H1 (cell line): ENCODE results near the gene CTAGE1. TPM values are rescaled to one million over a fixed set of nuclear protein-coding genes. Genes with fewer than 3 reads are reported as not detected.

Experiments
- CTCF ChIA-PET: fragments of 300-600 bp; sonication (Branson Sonifier 250); formaldehyde crosslinking; loops from one replicate; lab custom pipeline; 2021; ENCODE audit not compliant: partially characterized antibody; lab: Charles Lee
- POLR2A ChIA-PET: fragments of 300-600 bp; sonication (Branson Sonifier 250); formaldehyde crosslinking; loops from one replicate; lab custom pipeline; 2021; ENCODE audit warnings: inconsistent platforms; ENCODE audit not compliant: partially characterized antibody; lab: Charles Lee
- DNase-seq, 2 experiments: peaks; one replicate each; pipeline versions ENCODE4 v3.0.0 to v3.0.0-alpha.2; 2010 to 2022; ENCODE audit warnings: low spot score in 2 of 2, low read depth in 1 of 2, mixed read lengths in 1 of 2
- FAIRE-seq: peaks from 2 replicates; lab custom pipeline; 2011; peaks lifted over from hg19 to GRCh38; lab: Jason Lieb, UNC
- H2AFZ ChIP-seq: 2 replicates; pipeline ENCODE4 v1.8.1; 2012; ENCODE audit warnings: low read length, inconsistent platforms
- H2AK5ac ChIP-seq: 2 replicates; pipeline ENCODE4 v1.6.1; 2013; ENCODE audit warnings: low read depth, low read length
- H2BK120ac ChIP-seq: replicated peaks from 2 replicates; pipeline ENCODE3; 2013; ENCODE audit warnings: low read depth, low read length, inconsistent platforms
- H2BK12ac ChIP-seq: 2 replicates; pipeline ENCODE4 v1.6.1; 2013; ENCODE audit warnings: low read depth, low read length
- H2BK15ac ChIP-seq: 2 replicates; pipeline ENCODE4 v1.6.1; 2013; ENCODE audit warnings: low read length
- H2BK20ac ChIP-seq: 2 replicates; pipeline ENCODE4 v1.6.1; 2013; ENCODE audit warnings: low read length
- H2BK5ac ChIP-seq: 2 replicates; pipeline ENCODE4 v1.6.1; 2013; ENCODE audit warnings: low read depth, low read length
- H3K14ac ChIP-seq: 2 replicates; pipeline ENCODE4 v1.6.1; 2013; ENCODE audit warnings: inconsistent platforms; ENCODE audit not compliant: insufficient read length
- H3K18ac ChIP-seq: 2 replicates; pipeline ENCODE4 v1.6.1; 2013; ENCODE audit warnings: low read length; ENCODE audit errors: extremely low read depth
- H3K23ac ChIP-seq: 2 replicates; pipeline ENCODE4 v1.6.1; 2013; ENCODE audit warnings: inconsistent platforms; ENCODE audit not compliant: insufficient read length
- H3K23me2 ChIP-seq: 2 replicates; pipeline ENCODE4 v1.6.1; 2013; ENCODE audit warnings: low read depth, low read length
- H3K27ac ChIP-seq: 2 replicates; pipeline ENCODE4 v1.6.1; 2011; ENCODE audit warnings: low read depth, low read length, inconsistent platforms
- H3K27me3 ChIP-seq, 4 experiments: replicated peaks in 1 of 4; 1 replicate in 1 of 4; 2 replicates in 3 of 4; pipeline versions ENCODE4 v1.6.1 to v1.8.1; 2011 to 2013; ENCODE audit warnings: low read length in 3 of 4, mild to moderate bottlenecking in 3 of 4, inconsistent platforms in 2 of 4, mixed read lengths in 2 of 4, moderate library complexity in 1 of 4; ENCODE audit not compliant: control insufficient read depth in 3 of 4, insufficient read depth in 3 of 4; ENCODE audit errors: extremely low read depth in 1 of 4
- H3K36me3 ChIP-seq, 4 experiments: 2 replicates each; pipeline versions ENCODE4 v1.6.1 to v1.8.1; 2011 to 2013; ENCODE audit warnings: mild to moderate bottlenecking in 4 of 4, low read length in 3 of 4, moderate library complexity in 2 of 4, control low read depth in 1 of 4, inconsistent platforms in 1 of 4; ENCODE audit not compliant: insufficient read depth in 4 of 4, control insufficient read depth in 2 of 4
- H3K4ac ChIP-seq: replicated peaks from 2 replicates; pipeline ENCODE3; 2013; ENCODE audit warnings: low read length, low read depth, mixed read lengths, inconsistent platforms; ENCODE audit not compliant: insufficient read length
- H3K4me1 ChIP-seq, 4 experiments: replicated peaks in 1 of 4; 1 replicate in 1 of 4; 2 replicates in 3 of 4; pipeline versions ENCODE4 v1.6.1 to v1.8.1; 2011 to 2013; ENCODE audit warnings: low read length in 3 of 4, inconsistent platforms in 2 of 4, mixed read lengths in 1 of 4; ENCODE audit not compliant: insufficient read depth in 4 of 4, control insufficient read depth in 3 of 4
- H3K4me2 ChIP-seq, 2 experiments: 2 replicates each; pipeline versions ENCODE4 v1.6.1 to v1.8.1; 2011 to 2013; ENCODE audit warnings: low read depth in 2 of 2, low read length in 2 of 2, control low read depth in 1 of 2, inconsistent platforms in 1 of 2, mild to moderate bottlenecking in 1 of 2; ENCODE audit not compliant: insufficient read depth in 1 of 2
- H3K4me3 ChIP-seq, 4 experiments: fragments of 200-600, 300-600 bp in 1 of 4; sonication (generic), shearing (Covaris generic), sonication (Bioruptor Twin) in 1 of 4; 2 replicates each; pipeline versions ENCODE4 v1.5.1 to v1.8.1; 2011 to 2016; ENCODE audit warnings: low read length in 4 of 4, low read depth in 3 of 4, control low read depth in 2 of 4, inconsistent platforms in 2 of 4, mild to moderate bottlenecking in 2 of 4, mixed read lengths in 1 of 4, moderate library complexity in 1 of 4; ENCODE audit not compliant: insufficient read depth in 2 of 4; ENCODE audit errors: extremely low read depth in 1 of 4
- H3K56ac ChIP-seq: replicated peaks from 2 replicates; pipeline ENCODE3; 2013; ENCODE audit warnings: low read depth, mild to moderate bottlenecking, mixed read lengths, low read length, inconsistent platforms; ENCODE audit not compliant: insufficient read length
- H3K79me1 ChIP-seq: 2 replicates; pipeline ENCODE4 v1.6.1; 2013; ENCODE audit warnings: low read depth, low read length, control low read depth
- H3K79me2 ChIP-seq, 2 experiments: 2 replicates each; pipeline versions ENCODE4 v1.6.1 to v1.8.1; 2012 to 2013; ENCODE audit warnings: low read length in 2 of 2, mild to moderate bottlenecking in 2 of 2, inconsistent platforms in 1 of 2; ENCODE audit not compliant: insufficient read depth in 2 of 2, control insufficient read depth in 1 of 2
- H3K9ac ChIP-seq, 4 experiments: replicated peaks in 1 of 4; 1 replicate in 1 of 4; 2 replicates in 3 of 4; pipeline versions ENCODE4 v1.6.1 to v1.8.1; 2011 to 2013; ENCODE audit warnings: low read depth in 3 of 4, low read length in 3 of 4, control low read depth in 2 of 4, mild to moderate bottlenecking in 2 of 4, moderate library complexity in 2 of 4, inconsistent platforms in 1 of 4; ENCODE audit errors: extremely low read depth in 1 of 4
- H3K9me3 ChIP-seq, 2 experiments: 2 replicates each; pipeline versions ENCODE4 v1.6.1 to v1.8.1; 2012 to 2013; ENCODE audit warnings: mild to moderate bottlenecking in 2 of 2, moderate library complexity in 2 of 2, control low read depth in 1 of 2, inconsistent platforms in 1 of 2, low read depth in 1 of 2, low read length in 1 of 2, mixed read lengths in 1 of 2; ENCODE audit not compliant: insufficient read depth in 2 of 2
- H4K20me1 ChIP-seq, 2 experiments: replicated peaks in 1 of 2; 2 replicates each; pipeline versions ENCODE3 to v1.8.1; 2011 to 2013; ENCODE audit warnings: inconsistent platforms in 2 of 2, low read length in 2 of 2, mild to moderate bottlenecking in 1 of 2; ENCODE audit not compliant: insufficient read depth in 2 of 2, control insufficient read depth in 1 of 2
- H4K5ac ChIP-seq: 2 replicates; pipeline ENCODE4 v1.6.1; 2013; ENCODE audit warnings: low read length, low read depth, mixed read lengths, inconsistent platforms; ENCODE audit not compliant: insufficient read length
- H4K8ac ChIP-seq: 2 replicates; pipeline ENCODE4 v1.8.0; 2013; ENCODE audit warnings: mild to moderate bottlenecking, moderate library complexity, low read length, inconsistent platforms; ENCODE audit not compliant: insufficient read depth; ENCODE audit errors: extremely low read depth
- H4K91ac ChIP-seq: replicated peaks from 2 replicates; pipeline ENCODE3; 2013; ENCODE audit warnings: low read length, mixed read lengths, inconsistent platforms; ENCODE audit not compliant: insufficient read length
- EP300 ChIP-seq, 2 experiments: IDR thresholded peaks; 1 replicate in 1 of 2; 2 replicates in 1 of 2; pipeline ENCODE4 v1.6.1; 2011 to 2012; ENCODE audit warnings: low read depth in 2 of 2, low read length in 2 of 2, mild to moderate bottlenecking in 2 of 2, borderline replicate concordance in 1 of 2, inconsistent platforms in 1 of 2, moderate library complexity in 1 of 2
- SIN3A ChIP-seq, 2 experiments: IDR thresholded peaks in 1 of 2; conservative IDR thresholded peaks in 1 of 2; 2 replicates each; pipeline ENCODE4 v1.6.1; 2011 to 2012; ENCODE audit warnings: low read length in 2 of 2, improper control_type of control experiment in 1 of 2, low read depth in 1 of 2, mild to moderate bottlenecking in 1 of 2
- WGBS, 2 experiments: shearing (Covaris generic) in 1 of 2; methylation state at CpG; one replicate each; pipeline versions ENCODE4 v1.1.6 to v1.1.7; 2013 to 2015; ENCODE audit warnings: low lambda C conversion rate in 2 of 2, mixed read lengths in 2 of 2, inconsistent platforms in 1 of 2, low coverage in 1 of 2, missing lambda C conversion rate in 1 of 2; ENCODE audit not compliant: insufficient replicate concordance in 2 of 2, insufficient coverage in 1 of 2, insufficient read length in 1 of 2; ENCODE audit errors: extremely low coverage in 1 of 2, missing lambda C conversion rate in 1 of 2; 5-methylcytosine and 5-hydroxymethylcytosine counted together
- polyA plus RNA-seq, 7 experiments: library from polyadenylated mRNA; depleted of rRNA in 3 of 7; stranded (reverse) in 5 of 7; unstranded in 2 of 7; fragments of >200 nt in 5 of 7; fragments of 200-250 nt in 2 of 7; gene quantifications; 1 replicate in 5 of 7; 2 replicates in 1 of 7; 4 replicates in 1 of 7; pipeline versions ENCODE4 v1.2.1 to v1.2.3, GENCODE V29; 2011 to 2013; ENCODE audit warnings: missing spikeins in 2 of 7, mixed read lengths in 2 of 7
- total RNA-seq: library from RNA; stranded (reverse); fragmentation: NEBNext Ultra II Directional; extraction: Animal tissue kit (Norgen Biotek cat#: 25700); gene quantifications from 2 replicates; pipeline ENCODE4 v1.2.1, GENCODE V29; 2021

Gene CTAGE1
- total and polyA plus RNA-seq, 2 of the 8 experiments (the other 6 are each of a cell fraction or from before 2014, with no cell fraction given), result not detected

GRCh38 chr18:22433956-22434355 lies 16.2 kb upstream of the CTAGE1 start:
- Histone ChIP-seq H3K36me3 (no peaks in the 10 kb centered on the region), H2BK120ac (no peak overlapping the region), H3K23ac (no peak overlapping the region), H3K79me2 (no peaks in the 10 kb centered on the region), H3K18ac (no peak overlapping the region), H2BK12ac (no peak overlapping the region), H4K20me1 (no peaks in the 10 kb centered on the region), H3K4me2 (no peak overlapping the region), H3K23me2 (no peaks in the 10 kb centered on the region), H3K4ac (no peak overlapping the region), H3K79me1 (no peaks in the 10 kb centered on the region), H3K9me3 (no peaks in the 10 kb centered on the region), H2AFZ (no peak overlapping the region), H4K91ac (no peak overlapping the region), H3K4me3 (no peak overlapping the region), H3K27me3 (peaks cover 0 to 1% (median 0%) of the 10 kb centered on the region in 4 experiments; a peak in 1 of 7 replicates), H3K56ac (no peak overlapping the region), H3K4me1 (no peaks in the 10 kb centered on the region), H4K5ac (no peak overlapping the region), H3K9ac (no peak overlapping the region), H2BK5ac (no peak overlapping the region), H2AK5ac (no peak overlapping the region), H3K27ac (no peak overlapping the region), H3K14ac (no peak overlapping the region), H4K8ac (no peak overlapping the region), H2BK15ac (no peak overlapping the region), H2BK20ac (no peak overlapping the region)
- POLR2A ChIA-PET, result no interaction called here
- no peak for DNase-seq
- 90% methylated on average over 7 of the region's 7 CpGs; no CpG with 5 or more reads in 1 of the 2 experiments for WGBS, 2 experiments
- CTCF ChIA-PET, result interaction anchor here (0.7 to 2.9 kb wide), 2 partner anchors 11 to 16 kb away, joined by 3 to 10 read pairs; no protein-coding TSS in a partner anchor
- FAIRE-seq, result no peak
- TF ChIP-seq SIN3A (conservative IDR thresholded peaks at IDR 0.05 in 1 of 2, IDR thresholded peaks at IDR 0.05 in 1 of 2; ENCODE audit: low read depth in 1 of 2, low read length in 2 of 2) (no peak), EP300 (IDR thresholded peaks at IDR 0.05; ENCODE audit: borderline replicate concordance in 1 of 2, low read depth in 2 of 2, low read length in 2 of 2) (no peak)
